Testis (tissue), 2 donors: ENCODE data around the gene ATP2A2.

Source experiments
- POLR2A ChIP-seq: fragments of 450-650 bp; IDR thresholded peaks from one replicate; pipeline ENCODE4 v1.6.1; 2017; ENCODE audit warnings: antibody characterized with exemption, mild to moderate bottlenecking, moderate library complexity
- TF ChIP-seq, protein P1 (sequence below), 3 experiments: fragments of 450-650 bp in 2 of 3; fragments of 200-600 bp in 1 of 3; sonication (generic) in 1 of 3; IDR thresholded peaks; one replicate each; pipeline ENCODE4 v1.5.1; 2016 to 2019; ENCODE audit warnings: antibody characterized with exemption in 3 of 3, mild to moderate bottlenecking in 2 of 3, moderate library complexity in 1 of 3

DNA sequence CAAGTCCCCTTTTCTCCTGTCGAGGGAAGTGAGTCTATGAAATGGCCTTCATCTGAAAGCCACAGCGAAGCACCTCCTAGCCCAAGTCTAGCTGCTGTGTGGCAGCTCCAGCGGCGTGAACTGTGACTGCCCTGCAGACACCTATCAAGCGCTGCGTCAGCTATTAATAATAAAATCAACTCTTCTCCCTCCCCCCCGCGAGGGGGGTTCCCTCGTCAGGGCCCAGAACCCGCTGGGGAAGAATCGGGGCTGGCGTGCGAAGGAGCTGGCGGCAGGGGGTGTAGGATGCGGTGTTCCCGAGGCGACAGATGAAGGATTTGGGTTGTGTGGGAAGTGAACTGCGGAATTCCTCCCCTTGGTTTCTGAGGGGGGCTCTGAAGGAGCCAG is 662 bp upstream of the ATP2A2 start:
- TF ChIP-seq, protein P1, sequence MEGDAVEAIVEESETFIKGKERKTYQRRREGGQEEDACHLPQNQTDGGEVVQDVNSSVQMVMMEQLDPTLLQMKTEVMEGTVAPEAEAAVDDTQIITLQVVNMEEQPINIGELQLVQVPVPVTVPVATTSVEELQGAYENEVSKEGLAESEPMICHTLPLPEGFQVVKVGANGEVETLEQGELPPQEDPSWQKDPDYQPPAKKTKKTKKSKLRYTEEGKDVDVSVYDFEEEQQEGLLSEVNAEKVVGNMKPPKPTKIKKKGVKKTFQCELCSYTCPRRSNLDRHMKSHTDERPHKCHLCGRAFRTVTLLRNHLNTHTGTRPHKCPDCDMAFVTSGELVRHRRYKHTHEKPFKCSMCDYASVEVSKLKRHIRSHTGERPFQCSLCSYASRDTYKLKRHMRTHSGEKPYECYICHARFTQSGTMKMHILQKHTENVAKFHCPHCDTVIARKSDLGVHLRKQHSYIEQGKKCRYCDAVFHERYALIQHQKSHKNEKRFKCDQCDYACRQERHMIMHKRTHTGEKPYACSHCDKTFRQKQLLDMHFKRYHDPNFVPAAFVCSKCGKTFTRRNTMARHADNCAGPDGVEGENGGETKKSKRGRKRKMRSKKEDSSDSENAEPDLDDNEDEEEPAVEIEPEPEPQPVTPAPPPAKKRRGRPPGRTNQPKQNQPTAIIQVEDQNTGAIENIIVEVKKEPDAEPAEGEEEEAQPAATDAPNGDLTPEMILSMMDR (IDR thresholded peaks at IDR 0.05): no peak
- no peak for TF ChIP-seq POLR2A
